H9 (cell line): ENCODE results near the gene SLC26A5. TPM values are rescaled to one million over a fixed set of nuclear protein-coding genes. Genes with fewer than 3 reads are reported as not detected.

Experiments
- DNase-seq: peaks from one replicate; pipeline ENCODE4 v3.0.0-alpha.2; 2017
- H2AFZ ChIP-seq: one replicate; pipeline ENCODE4 v1.6.1; 2013; ENCODE audit warnings: mild to moderate bottlenecking, low read length, control low read depth, moderate library complexity
- H2AK5ac ChIP-seq: 2 replicates; pipeline ENCODE4 v1.6.1; 2013; ENCODE audit warnings: low read length, control low read depth, mixed read lengths; ENCODE audit not compliant: insufficient read length
- H2BK120ac ChIP-seq: one replicate; pipeline ENCODE4 v1.6.1; 2013; ENCODE audit warnings: low read depth, mild to moderate bottlenecking, low read length, control low read depth, inconsistent platforms; ENCODE audit not compliant: poor library complexity, severe bottlenecking
- H2BK12ac ChIP-seq: 2 replicates; pipeline ENCODE4 v1.6.1; 2013; ENCODE audit warnings: low read length, control low read depth, mixed read lengths, low read depth; ENCODE audit not compliant: insufficient read length
- H2BK15ac ChIP-seq: 2 replicates; pipeline ENCODE4 v1.6.1; 2013; ENCODE audit warnings: low read depth, low read length, control low read depth
- H2BK20ac ChIP-seq: one replicate; pipeline ENCODE4 v1.6.1; 2013; ENCODE audit warnings: low read depth, mild to moderate bottlenecking, low read length, control low read depth, inconsistent platforms; ENCODE audit not compliant: poor library complexity, severe bottlenecking
- H2BK5ac ChIP-seq: 2 replicates; pipeline ENCODE4 v1.6.1; 2013; ENCODE audit warnings: low read length, control low read depth, mixed read lengths; ENCODE audit not compliant: insufficient read length
- H3K14ac ChIP-seq: 2 replicates; pipeline ENCODE4 v1.6.1; 2013; ENCODE audit warnings: low read length, control low read depth; ENCODE audit not compliant: insufficient read depth
- H3K18ac ChIP-seq: 2 replicates; pipeline ENCODE4 v1.6.1; 2013; ENCODE audit warnings: low read depth, mild to moderate bottlenecking, mixed read lengths, low read length, control low read depth; ENCODE audit not compliant: insufficient read length
- H3K23ac ChIP-seq: 2 replicates; pipeline ENCODE4 v1.6.1; 2013; ENCODE audit warnings: low read length, control low read depth, mixed read lengths, low read depth; ENCODE audit not compliant: insufficient read length
- H3K23me2 ChIP-seq: 2 replicates; pipeline ENCODE4 v1.6.1; 2013; ENCODE audit warnings: low read depth, mild to moderate bottlenecking, mixed read lengths, low read length, control low read depth; ENCODE audit not compliant: insufficient read length, poor library complexity, severe bottlenecking
- H3K27ac ChIP-seq: 2 replicates; pipeline ENCODE4 v1.5.1; 2013; ENCODE audit warnings: low read length, control low read depth, mixed read lengths, low read depth; ENCODE audit not compliant: insufficient read length
- H3K27me3 ChIP-seq: 2 replicates; pipeline ENCODE4 v1.6.1; 2013; ENCODE audit warnings: low read length, control low read depth, inconsistent platforms; ENCODE audit not compliant: insufficient read depth
- H3K4ac ChIP-seq: 2 replicates; pipeline ENCODE4 v1.6.1; 2013; ENCODE audit warnings: low read depth, mild to moderate bottlenecking, control low read depth, inconsistent platforms, low read length, moderate library complexity
- H3K4me1 ChIP-seq: 2 replicates; pipeline ENCODE4 v1.6.1; 2013; ENCODE audit warnings: low read length, control low read depth, inconsistent platforms; ENCODE audit not compliant: insufficient read depth
- H3K4me2 ChIP-seq: 2 replicates; pipeline ENCODE4 v1.6.1; 2013; ENCODE audit warnings: low read length, control low read depth, mixed read lengths; ENCODE audit not compliant: insufficient read length, insufficient read depth
- H3K56ac ChIP-seq: 2 replicates; pipeline ENCODE4 v1.6.1; 2013; ENCODE audit warnings: low read depth, mild to moderate bottlenecking, mixed read lengths, low read length, control low read depth; ENCODE audit not compliant: insufficient read length
- H3K79me1 ChIP-seq: 2 replicates; pipeline ENCODE4 v1.6.1; 2013; ENCODE audit warnings: low read depth, mild to moderate bottlenecking, moderate library complexity, low read length, control low read depth, inconsistent platforms; ENCODE audit not compliant: insufficient read depth, poor library complexity, severe bottlenecking
- H3K79me2 ChIP-seq: 2 replicates; pipeline ENCODE4 v1.6.1; 2013; ENCODE audit warnings: low read length, control low read depth, inconsistent platforms; ENCODE audit not compliant: insufficient read depth
- H3K9ac ChIP-seq: 2 replicates; pipeline ENCODE4 v1.6.1; 2013; ENCODE audit warnings: low read length, control low read depth, mixed read lengths; ENCODE audit not compliant: insufficient read length; ENCODE audit errors: extremely low read depth
- H3K9me3 ChIP-seq: one replicate; pipeline ENCODE4 v1.6.1; 2013; ENCODE audit warnings: low read depth, low read length, inconsistent platforms; ENCODE audit not compliant: control insufficient read depth
- H3T11ph ChIP-seq: one replicate; pipeline ENCODE4 v1.6.1; 2013; ENCODE audit warnings: mild to moderate bottlenecking, low read length, control low read depth, inconsistent platforms
- H4K20me1 ChIP-seq: one replicate; pipeline ENCODE4 v1.6.1; 2013; ENCODE audit not compliant: control insufficient read depth, insufficient read length, insufficient read depth
- H4K5ac ChIP-seq: 2 replicates; pipeline ENCODE4 v1.6.1; 2013; ENCODE audit warnings: low read depth, mild to moderate bottlenecking, mixed read lengths, low read length, control low read depth; ENCODE audit not compliant: insufficient read length
- H4K8ac ChIP-seq: replicated peaks from 2 replicates; pipeline ENCODE4 v1.6.1; 2013; ENCODE audit warnings: low read length, control low read depth, mixed read lengths, low read depth; ENCODE audit not compliant: insufficient read length
- H4K91ac ChIP-seq: 2 replicates; pipeline ENCODE4 v1.6.1; 2013; ENCODE audit warnings: low read depth, mild to moderate bottlenecking, moderate library complexity, mixed read lengths, low read length, control low read depth; ENCODE audit not compliant: insufficient read length
- H3K27ac Mint-ChIP-seq, 3 experiments: 2 replicates in 2 of 3; 3 replicates in 1 of 3; pipeline ENCODE4 v1.8.0; 2020 to 2021; ENCODE audit warnings: mixed read lengths in 3 of 3, mild to moderate bottlenecking in 1 of 3, moderate library complexity in 1 of 3
- H3K27me3 Mint-ChIP-seq: 2 replicates; pipeline ENCODE4 v1.8.0; 2021; ENCODE audit warnings: low read depth, mild to moderate bottlenecking, moderate library complexity, mixed read lengths
- H3K36me3 Mint-ChIP-seq, 3 experiments: 2 replicates in 2 of 3; 3 replicates in 1 of 3; pipeline ENCODE4 v1.8.0; 2020 to 2021; ENCODE audit warnings: low read depth in 3 of 3, mixed read lengths in 3 of 3; ENCODE audit not compliant: insufficient read depth in 1 of 3
- H3K4me1 Mint-ChIP-seq, 2 experiments: 2 replicates each; pipeline ENCODE4 v1.8.0; 2020; ENCODE audit warnings: mixed read lengths in 2 of 2
- H3K4me3 Mint-ChIP-seq, 2 experiments: 2 replicates in 1 of 2; 3 replicates in 1 of 2; pipeline ENCODE4 v1.8.0; 2020 to 2021; ENCODE audit warnings: mild to moderate bottlenecking in 2 of 2, mixed read lengths in 2 of 2, moderate library complexity in 1 of 2
- H3K9me3 Mint-ChIP-seq, 2 experiments: 2 replicates in 1 of 2; 3 replicates in 1 of 2; pipeline ENCODE4 v1.8.0; 2020; ENCODE audit warnings: mild to moderate bottlenecking in 2 of 2, mixed read lengths in 2 of 2, moderate library complexity in 1 of 2
- CTCF ChIP-seq: fragments of 200-600 bp; sonication (generic); conservative IDR thresholded peaks from 3 replicates; pipeline ENCODE4 v1.8.0; 2021; ENCODE audit warnings: antibody characterized with exemption, mild to moderate bottlenecking
- WGBS: extraction: QIAGEN DNeasy Blood & Tissue Kit; methylation state at CpG from one replicate; pipeline ENCODE4 v1.1.7; 2013; ENCODE audit warnings: missing lambda C conversion rate, low lambda C conversion rate, mixed read lengths; ENCODE audit not compliant: insufficient read length; ENCODE audit errors: extremely low coverage; 5-methylcytosine and 5-hydroxymethylcytosine counted together
- total RNA-seq: library from RNA; stranded (reverse); gene quantifications from 2 replicates; pipeline ENCODE4 v1.2.1, GENCODE V29; 2021

SLC26A5 gene
- total RNA-seq, 1 experiment from 2014 or later, result not detected

GRCh38 chr7:103396471-103396870 is 49.5 kb downstream of the SLC26A5 start:
- Mint-ChIP-seq H3K36me3 (no peaks in the 10 kb centered on the region), H3K27ac (no peak overlapping the region), H3K27me3 (peaks cover 4% of the 10 kb centered on the region; the same call in 1 of the 2 replicates), H3K4me3 (no peak overlapping the region), H3K9me3 (peaks cover 4 to 5% of the 10 kb centered on the region in 2 experiments; a peak in 2 of 5 replicates), H3K4me1 (no peaks in the 10 kb centered on the region)
- no peak overlapping the region for H3K14ac ChIP-seq
- H4K91ac ChIP-seq, result no peak overlapping the region
- H2BK120ac ChIP-seq, result no peak overlapping the region
- no peaks in the 10 kb centered on the region for H3K9me3 ChIP-seq
- no peak overlapping the region for H3K18ac ChIP-seq
- no peak overlapping the region for H2BK5ac ChIP-seq
- no peak overlapping the region for H3K4me2 ChIP-seq
- WGBS, result no CpG with 5 or more reads among the region's 8 CpGs
- H3K27me3 ChIP-seq, result no peaks in the 10 kb centered on the region
- no peak for TF ChIP-seq CTCF
- H4K8ac ChIP-seq, result no peak overlapping the region
- no peaks in the 10 kb centered on the region for H3K79me1 ChIP-seq
- no peaks in the 10 kb centered on the region for H3K4me1 ChIP-seq
- no peak overlapping the region for H4K5ac ChIP-seq
- H3K56ac ChIP-seq, result no peak overlapping the region
- H3T11ph ChIP-seq, result no peak overlapping the region
- no peak overlapping the region for H2BK20ac ChIP-seq
- H3K79me2 ChIP-seq, result no peaks in the 10 kb centered on the region
- H3K23ac ChIP-seq, result no peak overlapping the region
- no peaks in the 10 kb centered on the region for H4K20me1 ChIP-seq
- no peak for DNase-seq
- H2AFZ ChIP-seq, result no peak overlapping the region
- no peak overlapping the region for H2BK15ac ChIP-seq
- no peak overlapping the region for H2BK12ac ChIP-seq
- H3K9ac ChIP-seq, result no peak overlapping the region
- no peak overlapping the region for H3K4ac ChIP-seq
- H2AK5ac ChIP-seq, result no peak overlapping the region
- H3K27ac ChIP-seq, result no peak overlapping the region
- no peaks in the 10 kb centered on the region for H3K23me2 ChIP-seq
